NCI-H2196 (cell line): ENCODE results near the gene NPFF.
"Not testable (repeated sequence)": the region's sequence is repeated elsewhere in the genome, so short reads cannot be mapped to it uniquely, and the experiment has no call there.

ENCODE experiments used
- DNase-seq: peaks from one replicate; lab custom pipeline; 2025; ENCODE audit not compliant: unreplicated experiment; lab: John Stamatoyannopoulos, UW

NPFF gene

GRCh38 chr12:53506881-53507602, at the start of gene NPFF:
NPFF (minus strand) TSS chr12:53507484; CDS start chr12:53507474, 10 bp downstream.
- no peak for DNase-seq

GRCh38 chr12:53552361-53553327, 45.4 kb upstream of the NPFF start:
- DNase-seq: no peak

- DNase-seq: peak; percentile 10
Observed at GRCh38 chr12:53551889-53552291, 44.6 kb upstream of the NPFF start.

GRCh38 chr12:53550595-53550994, 43.3 kb upstream of the NPFF start:
- no peak for DNase-seq

GRCh38 chr12:53550131-53550530, 42.8 kb upstream of the NPFF start:
- DNase-seq: not testable (repeated sequence)

- DNase-seq: not testable (repeated sequence)
Observed at GRCh38 chr12:53548354-53548753, 41.1 kb upstream of the NPFF start.

- DNase-seq: peak; percentile 55
Observed at GRCh38 chr12:53543539-53543938, 36.3 kb upstream of the NPFF start.

GRCh38 chr12:53539526-53539925, 32.2 kb upstream of the NPFF start:
- DNase-seq: no peak

GRCh38 chr12:53538209-53538689, 31.0 kb upstream of the NPFF start:
- peak; percentile 91 for DNase-seq

GRCh38 chr12:53536962-53537361, 29.7 kb upstream of the NPFF start:
- DNase-seq: no peak

- DNase-seq: no peak
Observed at GRCh38 chr12:53533471-53533870, 26.2 kb upstream of the NPFF start.

GRCh38 chr12:53532524-53533445, 25.5 kb upstream of the NPFF start:
- no peak for DNase-seq

GRCh38 chr12:53532021-53532420, 24.7 kb upstream of the NPFF start:
- no peak for DNase-seq

- no peak for DNase-seq
Observed at GRCh38 chr12:53530920-53531319, 23.6 kb upstream of the NPFF start.

- no peak for DNase-seq
Observed at GRCh38 chr12:53530061-53530460, 22.8 kb upstream of the NPFF start.

GRCh38 chr12:53524476-53524875, 17.2 kb upstream of the NPFF start:
- no peak for DNase-seq

GRCh38 chr12:53523131-53523530, 15.8 kb upstream of the NPFF start:
- no peak for DNase-seq

GRCh38 chr12:53518381-53518780, 11.1 kb upstream of the NPFF start:
- no peak for DNase-seq

GRCh38 chr12:53516758-53517455, 9.6 kb upstream of the NPFF start:
- DNase-seq: no peak

- no peak for DNase-seq
Observed at GRCh38 chr12:53515291-53515680, 8.0 kb upstream of the NPFF start.
